IMR-90 (cell line): ENCODE measurements around the gene PEX7. TPM values are rescaled to one million over a fixed set of nuclear protein-coding genes. Genes with fewer than 3 reads are reported as not detected.
A peak's percentile ranks its signal among the peaks of the same experiment; 100 is the strongest.

Experiments used
- ATAC-seq: fragments of 200-7000 bp; cut with Tn5 transposase; 2 replicates; pipeline ENCODE4 v1.9.1; 2020; ENCODE audit warnings: low read depth, mild to moderate bottlenecking, moderate library complexity
- BruUV-seq: library from RNA; stranded (reverse); fragments of 400-500 nt; replicated peaks from 2 replicates; lab custom pipeline; 2021; lab: Mats Ljungman, UMichigan
- CTCF ChIA-PET: fragments of 300-600 bp; formaldehyde crosslinking; extraction: SDS; loops from one replicate; lab custom pipeline; 2021; ENCODE audit warnings: antibody characterized with exemption; lab: Yijun Ruan, JAX
- POLR2A ChIA-PET: fragments of 300-600 bp; sonication (Branson Sonifier 250); formaldehyde crosslinking; loops from one replicate; lab custom pipeline; 2022; ENCODE audit warnings: antibody characterized with exemption; ENCODE audit not compliant: unreplicated experiment; lab: Charles Lee
- DNase-seq: peaks from one replicate; pipeline ENCODE4 v3.0.0; 2013
- H2AFZ ChIP-seq: replicated peaks from 2 replicates; pipeline ENCODE3; 2013; ENCODE audit warnings: low read length, mild to moderate bottlenecking; ENCODE audit not compliant: poor library complexity
- H2AK5ac ChIP-seq: 2 replicates; pipeline ENCODE4 v1.6.1; 2013; ENCODE audit warnings: low read depth, low read length, inconsistent platforms
- H2AK9ac ChIP-seq: replicated peaks from 2 replicates; pipeline ENCODE3; 2013; ENCODE audit warnings: mild to moderate bottlenecking, low read depth, low read length, moderate library complexity; ENCODE audit not compliant: poor library complexity
- H2BK120ac ChIP-seq: 2 replicates; pipeline ENCODE4 v1.6.1; 2013; ENCODE audit warnings: low read depth, low read length, inconsistent platforms
- H2BK15ac ChIP-seq: 3 replicates; pipeline ENCODE4 v1.6.1; 2013; ENCODE audit warnings: low read depth, low read length, inconsistent platforms
- H2BK20ac ChIP-seq: 2 replicates; pipeline ENCODE4 v1.6.1; 2013; ENCODE audit warnings: low read depth, mild to moderate bottlenecking, inconsistent platforms, low read length, moderate library complexity
- H2BK5ac ChIP-seq: 2 replicates; pipeline ENCODE4 v1.6.1; 2013; ENCODE audit warnings: mild to moderate bottlenecking, low read depth, low read length, inconsistent platforms; ENCODE audit not compliant: poor library complexity, severe bottlenecking
- H3K14ac ChIP-seq: replicated peaks from 2 replicates; pipeline ENCODE4 v1.6.1; 2013; ENCODE audit warnings: low read depth, low read length, inconsistent platforms
- H3K18ac ChIP-seq: 2 replicates; pipeline ENCODE4 v1.6.1; 2013; ENCODE audit warnings: low read depth, low read length, control low read depth
- H3K23ac ChIP-seq: 2 replicates; pipeline ENCODE4 v1.6.1; 2013; ENCODE audit warnings: low read depth, low read length, inconsistent platforms
- H3K27ac ChIP-seq: 2 replicates; pipeline ENCODE4 v1.5.1; 2013; ENCODE audit warnings: mild to moderate bottlenecking, control low read depth, low read length; ENCODE audit not compliant: insufficient read depth
- H3K27me3 ChIP-seq: 2 replicates; pipeline ENCODE4 v1.6.1; 2013; ENCODE audit warnings: low read length; ENCODE audit not compliant: control insufficient read depth, insufficient read depth
- H3K36me3 ChIP-seq: 2 replicates; pipeline ENCODE4 v1.6.1; 2013; ENCODE audit warnings: low read length, mixed read lengths; ENCODE audit not compliant: control insufficient read depth, insufficient read depth
- H3K4ac ChIP-seq: 2 replicates; pipeline ENCODE4 v1.6.1; 2013; ENCODE audit warnings: low read depth, low read length, inconsistent platforms
- H3K4me1 ChIP-seq: 2 replicates; pipeline ENCODE4 v1.6.1; 2013; ENCODE audit warnings: low read length, mixed read lengths; ENCODE audit not compliant: control insufficient read depth, insufficient read depth
- H3K4me2 ChIP-seq: 2 replicates; pipeline ENCODE4 v1.6.1; 2013; ENCODE audit warnings: low read depth, mild to moderate bottlenecking, control low read depth, low read length, moderate library complexity
- H3K4me3 ChIP-seq: 2 replicates; pipeline ENCODE4 v1.5.1; 2013; ENCODE audit warnings: low read depth, mild to moderate bottlenecking, control low read depth, low read length, moderate library complexity; ENCODE audit not compliant: insufficient read depth
- H3K56ac ChIP-seq: 2 replicates; pipeline ENCODE4 v1.6.1; 2013; ENCODE audit warnings: low read length, inconsistent platforms; ENCODE audit not compliant: insufficient read depth; ENCODE audit errors: extremely low read depth
- H3K79me1 ChIP-seq, 2 experiments: 2 replicates each; pipeline ENCODE4 v1.6.1; 2013; ENCODE audit warnings: low read length in 2 of 2, inconsistent platforms in 1 of 2, low read depth in 1 of 2
- H3K9ac ChIP-seq: 2 replicates; pipeline ENCODE4 v1.6.1; 2013; ENCODE audit warnings: low read depth, low read length, control low read depth
- H3K9me1 ChIP-seq: 2 replicates; pipeline ENCODE4 v1.6.1; 2013; ENCODE audit warnings: low read length, inconsistent platforms; ENCODE audit not compliant: insufficient read depth
- H3K9me3 ChIP-seq: 2 replicates; pipeline ENCODE4 v1.6.1; 2013; ENCODE audit warnings: low read length; ENCODE audit not compliant: control insufficient read depth, insufficient read depth
- H4K20me1 ChIP-seq: 2 replicates; pipeline ENCODE4 v1.6.1; 2013; ENCODE audit warnings: low read length, inconsistent platforms; ENCODE audit not compliant: insufficient read depth
- H4K5ac ChIP-seq: 2 replicates; pipeline ENCODE4 v1.6.1; 2013; ENCODE audit warnings: mild to moderate bottlenecking, low read depth, low read length, control low read depth
- H4K8ac ChIP-seq, 2 experiments: 2 replicates each; pipeline ENCODE4 v1.6.1; 2013; ENCODE audit warnings: low read depth in 2 of 2, low read length in 2 of 2, control low read depth in 1 of 2, inconsistent platforms in 1 of 2
- H4K91ac ChIP-seq: 2 replicates; pipeline ENCODE4 v1.6.1; 2013; ENCODE audit warnings: low read depth, low read length, inconsistent platforms; ENCODE audit not compliant: insufficient read depth
- BHLHE40 ChIP-seq: fragments of 150-350 bp; IDR thresholded peaks from 2 replicates; pipeline ENCODE4 v1.6.1; 2016; ENCODE audit warnings: mild to moderate bottlenecking, low read depth, low read length
- CEBPB ChIP-seq: IDR thresholded peaks from 2 replicates; pipeline ENCODE4 v1.6.1; 2012; ENCODE audit warnings: low read depth, low read length, improper control_type of control experiment
- CHD1 ChIP-seq: IDR thresholded peaks from 2 replicates; pipeline ENCODE4 v1.6.1; 2012; ENCODE audit warnings: low read depth, low read length, improper control_type of control experiment
- CTCF ChIP-seq: conservative IDR thresholded peaks from 2 replicates; pipeline ENCODE4 v1.5.1; 2012; ENCODE audit warnings: mild to moderate bottlenecking, low read depth, low read length, improper control_type of control experiment
- FOS ChIP-seq: fragments of 150-350 bp; IDR thresholded peaks from 2 replicates; pipeline ENCODE4 v1.6.1; 2016; ENCODE audit warnings: low read depth, low read length
- MAFK ChIP-seq: IDR thresholded peaks from 2 replicates; pipeline ENCODE4 v1.6.1; 2012; ENCODE audit warnings: low read depth, low read length, improper control_type of control experiment
- MAZ ChIP-seq: IDR thresholded peaks from 2 replicates; pipeline ENCODE4 v1.6.1; 2012; ENCODE audit warnings: low read depth, mild to moderate bottlenecking, low read length, improper control_type of control experiment, moderate library complexity, borderline replicate concordance
- MXI1 ChIP-seq: IDR thresholded peaks from 2 replicates; pipeline ENCODE4 v1.6.1; 2012; ENCODE audit warnings: low read depth, mild to moderate bottlenecking, low read length, moderate library complexity, borderline replicate concordance
- NFE2L2 ChIP-seq: fragments of 150-350 bp; IDR thresholded peaks from 2 replicates; pipeline ENCODE4 v1.6.1; 2016; ENCODE audit warnings: low read depth, mild to moderate bottlenecking, low read length
- POLR2A ChIP-seq: IDR thresholded peaks from 2 replicates; pipeline ENCODE4 v1.6.1; 2012; ENCODE audit warnings: mild to moderate bottlenecking, low read depth, low read length
- RAD21 ChIP-seq: IDR thresholded peaks from 2 replicates; pipeline ENCODE4 v1.6.1; 2012; ENCODE audit warnings: low read length, improper control_type of control experiment
- RCOR1 ChIP-seq: IDR thresholded peaks from 2 replicates; pipeline ENCODE4 v1.6.1; 2012; ENCODE audit warnings: mild to moderate bottlenecking, low read length, improper control_type of control experiment; ENCODE audit not compliant: insufficient replicate concordance
- RFX5 ChIP-seq: IDR thresholded peaks from 2 replicates; pipeline ENCODE4 v1.8.0; 2012; ENCODE audit warnings: low read depth, mild to moderate bottlenecking, low read length, moderate library complexity
- SMC3 ChIP-seq: fragments of 150-350 bp; IDR thresholded peaks from 2 replicates; pipeline ENCODE4 v1.6.1; 2016; ENCODE audit warnings: low read depth, mild to moderate bottlenecking, antibody characterized with exemption, low read length, moderate library complexity
- WGBS, 2 experiments: methylation state at CpG; one replicate each; pipeline versions ENCODE4 v1.1.5 to v1.1.7; 2013; ENCODE audit warnings: missing lambda C conversion rate in 2 of 2; ENCODE audit not compliant: insufficient read length in 1 of 2; ENCODE audit errors: extremely low coverage in 2 of 2; 5-methylcytosine and 5-hydroxymethylcytosine counted together
- dilution Hi-C: fragments of 300-500 bp; cut with HindIII; formaldehyde crosslinking; loops from one replicate; pipeline ENCODE4 v1.14.3; 2018; ENCODE audit warnings: low sequenced_read_pairs; ENCODE audit not compliant: unreplicated experiment
- in situ Hi-C: fragments of 300-500 bp; cut with MboI; formaldehyde crosslinking; loops from 3 replicates; pipeline ENCODE4 v1.14.3; 2019; ENCODE audit warnings: low sequenced_read_pairs, inconsistent platforms, mixed read lengths
- intact Hi-C: fragments of 100-400 bp; cut with micrococcal nuclease; formaldehyde crosslinking; loops from 2 replicates; pipeline ENCODE4 v1.10.0; 2022
- polyA plus RNA-seq, 3 experiments: library from polyadenylated mRNA; depleted of rRNA; stranded (reverse); fragments of >200 nt; gene quantifications; 2 replicates each; pipeline ENCODE4 v1.2.3, GENCODE V29; 2012; ENCODE audit warnings: low replicate concordance in 1 of 3
- total RNA-seq: library from RNA; depleted of rRNA; stranded (reverse); fragments of >200 nt; gene quantifications from 2 replicates; pipeline ENCODE4 v1.2.3, GENCODE V29; 2012
- TF ChIP-seq, protein P1 (sequence below): fragments of 150-350 bp; IDR thresholded peaks from 2 replicates; pipeline ENCODE4 v1.6.1; 2017; ENCODE audit warnings: mild to moderate bottlenecking, antibody characterized with exemption, low read length, low read depth
- TF ChIP-seq, protein P2 (sequence below): fragments of 150-350 bp; IDR thresholded peaks from 2 replicates; pipeline ENCODE4 v1.6.1; 2016; ENCODE audit warnings: low read depth, mild to moderate bottlenecking, low read length, moderate library complexity, borderline replicate concordance

Gene PEX7
- total and polyA plus RNA-seq, 2 of the 4 experiments (the other 2 are of a cell fraction) = 5.4 to 7.0 TPM

- ChIA-PET CTCF (interaction anchor here (1.0 to 2.0 kb wide), 2 partner anchors 10 to 30 kb away, joined by 3 to 4 read pairs; partner anchors contain the start of gene MAP3K5), POLR2A (interaction anchor here (0.6 kb wide), 2 partner anchors 14 to 16 kb away, joined by 3 to 6 read pairs; no protein-coding TSS in a partner anchor)
- Histone ChIP-seq H4K8ac (peak overlapping the region; percentile 84 to 90; a peak in 3 of 4 replicates), H2AFZ (peak overlapping the region; percentile 98), H3K4me1 (peaks cover 5% of the 10 kb centered on the region), H3K23ac (peak overlapping the region; percentile 91; the same call in 1 of the 2 replicates), H3K9me3 (no peaks in the 10 kb centered on the region), H2BK5ac (peak overlapping the region; percentile 47), H4K5ac (peak overlapping the region; percentile 78), H3K4ac (peak overlapping the region; percentile 62; the same call in 1 of the 2 replicates), H2AK9ac (peak overlapping the region; percentile 6), H2BK20ac (no peak overlapping the region; the same call in 1 of the 2 replicates), H3K4me3 (peak overlapping the region; percentile 86), H2BK15ac (no peak overlapping the region), H2BK120ac (peak overlapping the region; percentile 54; the same call in 1 of the 2 replicates), H2AK5ac (no peak overlapping the region), H3K18ac (peak overlapping the region; percentile 73), H3K79me1 (peaks cover 6 to 7% of the 10 kb centered on the region in 2 experiments; a peak in 3 of 4 replicates), H3K36me3 (no peaks in the 10 kb centered on the region), H3K27me3 (no peaks in the 10 kb centered on the region; the same call in 1 of the 2 replicates), H3K27ac (peak overlapping the region; percentile 65), H3K14ac (peak overlapping the region; percentile 88), H3K9me1 (no peaks in the 10 kb centered on the region), H3K9ac (peak overlapping the region; percentile 90), H4K20me1 (no peaks in the 10 kb centered on the region), H4K91ac (peak overlapping the region; percentile 63; the same call in 1 of the 2 replicates), H3K56ac (peak overlapping the region; percentile 60), H3K4me2 (peak overlapping the region; percentile 96)
- DNase-seq (peak; percentile 62), ATAC-seq (peak; percentile 10)
- no TSS peak for BruUV-seq
- TF ChIP-seq RAD21 (no peak), RCOR1 (no peak), NFE2L2 (no peak), BHLHE40 (no peak), MAFK (no peak), RFX5 (no peak), MXI1 (no peak), CHD1 (no peak), FOS (no peak), CEBPB (no peak), SMC3 (no peak), MAZ (no peak), POLR2A (no peak; the same call in 1 of the 2 replicates), CTCF (no peak)
- TF ChIP-seq, protein P1, sequence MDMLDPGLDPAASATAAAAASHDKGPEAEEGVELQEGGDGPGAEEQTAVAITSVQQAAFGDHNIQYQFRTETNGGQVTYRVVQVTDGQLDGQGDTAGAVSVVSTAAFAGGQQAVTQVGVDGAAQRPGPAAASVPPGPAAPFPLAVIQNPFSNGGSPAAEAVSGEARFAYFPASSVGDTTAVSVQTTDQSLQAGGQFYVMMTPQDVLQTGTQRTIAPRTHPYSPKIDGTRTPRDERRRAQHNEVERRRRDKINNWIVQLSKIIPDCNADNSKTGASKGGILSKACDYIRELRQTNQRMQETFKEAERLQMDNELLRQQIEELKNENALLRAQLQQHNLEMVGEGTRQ = no peak
- TF ChIP-seq, protein P2, sequence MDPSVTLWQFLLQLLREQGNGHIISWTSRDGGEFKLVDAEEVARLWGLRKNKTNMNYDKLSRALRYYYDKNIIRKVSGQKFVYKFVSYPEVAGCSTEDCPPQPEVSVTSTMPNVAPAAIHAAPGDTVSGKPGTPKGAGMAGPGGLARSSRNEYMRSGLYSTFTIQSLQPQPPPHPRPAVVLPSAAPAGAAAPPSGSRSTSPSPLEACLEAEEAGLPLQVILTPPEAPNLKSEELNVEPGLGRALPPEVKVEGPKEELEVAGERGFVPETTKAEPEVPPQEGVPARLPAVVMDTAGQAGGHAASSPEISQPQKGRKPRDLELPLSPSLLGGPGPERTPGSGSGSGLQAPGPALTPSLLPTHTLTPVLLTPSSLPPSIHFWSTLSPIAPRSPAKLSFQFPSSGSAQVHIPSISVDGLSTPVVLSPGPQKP = no peak
- dilution Hi-C loops (no loop called here), intact Hi-C loops (no loop called here), in situ Hi-C loops (no loop called here)
- WGBS, 2 experiments = 3% methylated on average over 8 of the region's 11 CpGs; no CpG with 5 or more reads in 1 of the 2 experiments
Observed at GRCh38 chr6:136822046-136822375, 381 bp upstream of the PEX7 start.
